ENCODE measurements around the gene RETREG3.
"Not testable (repeated sequence)": the region's sequence is repeated elsewhere in the genome, so short reads cannot be mapped to it uniquely, and the experiment has no call there.

Gene RETREG3

GRCh38 chr17:42623732-42624596, 14.8 kb upstream of the RETREG3 start:
- DNase-seq (ENCODE audit: low read depth) = no peak
- H3K4me3 ChIP-seq (ENCODE audit: control insufficient read depth, low read depth, low read length) = no peak overlapping the region
- TF ChIP-seq, protein P1, sequence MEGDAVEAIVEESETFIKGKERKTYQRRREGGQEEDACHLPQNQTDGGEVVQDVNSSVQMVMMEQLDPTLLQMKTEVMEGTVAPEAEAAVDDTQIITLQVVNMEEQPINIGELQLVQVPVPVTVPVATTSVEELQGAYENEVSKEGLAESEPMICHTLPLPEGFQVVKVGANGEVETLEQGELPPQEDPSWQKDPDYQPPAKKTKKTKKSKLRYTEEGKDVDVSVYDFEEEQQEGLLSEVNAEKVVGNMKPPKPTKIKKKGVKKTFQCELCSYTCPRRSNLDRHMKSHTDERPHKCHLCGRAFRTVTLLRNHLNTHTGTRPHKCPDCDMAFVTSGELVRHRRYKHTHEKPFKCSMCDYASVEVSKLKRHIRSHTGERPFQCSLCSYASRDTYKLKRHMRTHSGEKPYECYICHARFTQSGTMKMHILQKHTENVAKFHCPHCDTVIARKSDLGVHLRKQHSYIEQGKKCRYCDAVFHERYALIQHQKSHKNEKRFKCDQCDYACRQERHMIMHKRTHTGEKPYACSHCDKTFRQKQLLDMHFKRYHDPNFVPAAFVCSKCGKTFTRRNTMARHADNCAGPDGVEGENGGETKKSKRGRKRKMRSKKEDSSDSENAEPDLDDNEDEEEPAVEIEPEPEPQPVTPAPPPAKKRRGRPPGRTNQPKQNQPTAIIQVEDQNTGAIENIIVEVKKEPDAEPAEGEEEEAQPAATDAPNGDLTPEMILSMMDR (IDR thresholded peaks at IDR 0.05; ENCODE audit: control insufficient read depth, insufficient read depth, low read depth, low read length, missing control alignments) = no peak

- TF ChIP-seq, protein P1 (IDR thresholded peaks at IDR 0.05; ENCODE audit: control insufficient read depth, insufficient read depth, low read depth, low read length, missing control alignments) = no peak
- no peak for DNase-seq (ENCODE audit: low read depth)
- no peak overlapping the region for H3K4me3 ChIP-seq (ENCODE audit: control insufficient read depth, low read depth, low read length)
Measured at GRCh38 chr17:42623271-42623670, 14.1 kb upstream of the RETREG3 start.

DNA sequence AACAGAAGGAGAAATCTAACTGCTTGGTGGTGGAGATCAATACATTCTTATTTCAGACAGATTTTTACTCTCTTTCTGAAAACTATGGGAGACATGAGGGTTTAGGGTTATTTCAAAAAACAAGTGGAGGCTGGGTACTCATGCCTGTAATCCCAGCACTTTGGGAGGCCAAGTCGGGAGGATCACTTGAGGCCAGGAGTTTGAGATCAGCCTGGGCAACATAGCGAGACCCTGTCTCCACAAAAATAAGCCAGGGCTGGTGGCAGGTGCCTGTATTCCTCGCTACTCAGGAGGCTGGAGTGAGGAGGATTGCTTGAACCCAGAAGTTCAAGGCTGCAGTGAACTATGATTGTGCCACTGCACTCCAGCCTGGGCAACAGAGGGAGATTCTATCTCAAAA, 12.8 kb upstream of the RETREG3 start:
- DNase-seq (ENCODE audit: low read depth); H3K4me3 ChIP-seq (ENCODE audit: control insufficient read depth, low read depth, low read length): not testable (repeated sequence)

DNA sequence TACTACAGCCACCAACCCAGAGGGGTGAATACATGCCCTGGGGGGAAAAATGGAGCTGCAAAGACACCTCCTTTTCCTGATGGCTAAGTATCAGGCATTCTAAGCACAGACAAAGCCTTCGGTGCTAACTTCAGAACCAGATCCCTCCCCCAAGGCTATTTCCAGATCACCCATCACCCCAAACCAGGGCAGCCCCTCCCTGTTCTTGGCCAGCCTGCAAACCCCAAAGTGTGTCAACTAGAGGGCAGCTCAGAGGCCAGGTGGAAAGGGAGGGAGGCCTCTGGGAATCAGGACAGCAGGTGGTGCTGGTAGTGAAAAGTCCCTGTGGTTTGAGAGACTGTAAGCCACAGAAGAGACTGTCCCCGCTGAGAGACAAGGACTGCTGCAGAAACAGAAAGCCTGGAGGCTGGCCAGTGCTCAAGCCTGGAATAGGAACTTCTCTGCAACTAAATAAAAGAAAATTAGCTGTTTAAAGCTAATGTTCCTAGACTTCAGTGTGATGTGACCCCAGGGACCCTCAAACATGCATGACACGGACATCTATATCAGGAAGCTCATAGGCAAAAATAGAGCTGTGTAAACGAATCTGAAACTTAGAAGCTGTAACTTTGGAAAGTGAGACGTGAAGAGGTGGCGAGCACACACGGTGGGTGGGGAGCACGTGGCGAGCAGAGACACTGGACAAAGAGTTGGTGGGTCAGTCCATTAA, 9.4 kb upstream of the RETREG3 start:
- TF ChIP-seq, protein P1 (IDR thresholded peaks at IDR 0.05; ENCODE audit: control insufficient read depth, insufficient read depth, low read depth, low read length, missing control alignments) = no peak
- DNase-seq (ENCODE audit: low read depth) = no peak
- no peak overlapping the region for H3K4me3 ChIP-seq (ENCODE audit: control insufficient read depth, low read depth, low read length)

GRCh38 chr17:42617956-42618431, 8.8 kb upstream of the RETREG3 start:
- no peak for DNase-seq (ENCODE audit: low read depth)
- TF ChIP-seq, protein P1 (IDR thresholded peaks at IDR 0.05; ENCODE audit: control insufficient read depth, insufficient read depth, low read depth, low read length, missing control alignments) = no peak
- H3K4me3 ChIP-seq (ENCODE audit: control insufficient read depth, low read depth, low read length) = no peak overlapping the region

GRCh38 chr17:42613699-42614295, 4.6 kb upstream of the RETREG3 start:
- H3K4me3 ChIP-seq (ENCODE audit: control insufficient read depth, low read depth, low read length) = no peak overlapping the region
- TF ChIP-seq, protein P1 (IDR thresholded peaks at IDR 0.05; ENCODE audit: control insufficient read depth, insufficient read depth, low read depth, low read length, missing control alignments) = no peak
- no peak for DNase-seq (ENCODE audit: low read depth)
